Prostate gland (tissue), 2 donors: ENCODE results near the gene PARP9. TPM values are rescaled to one million over a fixed set of nuclear protein-coding genes. Genes with fewer than 3 reads are reported as not detected.

Experiments
- DNase-seq: peaks from one replicate; pipeline ENCODE4 v3.0.0-alpha.2; 2019; ENCODE audit warnings: low spot score
- H3K27ac ChIP-seq, 2 donors: fragments of 200-600 bp; sonication (generic); 2 replicates each; pipeline ENCODE4 v1.5.1; 2017 to 2019
- H3K27me3 ChIP-seq: fragments of 200-600 bp; sonication (generic); replicated peaks from 2 replicates; pipeline ENCODE4 v1.5.1; 2019; ENCODE audit not compliant: insufficient read depth
- H3K36me3 ChIP-seq, 2 donors: fragments of 200-600 bp; sonication (generic); 1 replicate in 1 of 2; 2 replicates in 1 of 2; pipeline versions ENCODE4 v1.5.1 to v1.8.1; 2017 to 2019
- H3K4me1 ChIP-seq: fragments of 200-600 bp; sonication (generic); replicated peaks from 2 replicates; pipeline ENCODE4 v1.5.1; 2019
- H3K4me3 ChIP-seq, 2 donors: fragments of 200-600 bp; sonication (generic); 2 replicates each; pipeline ENCODE4 v1.5.1; 2017 to 2019
- H3K9me3 ChIP-seq: fragments of 200-600 bp; sonication (generic); 2 replicates; pipeline ENCODE4 v1.5.1; 2017
- CTCF ChIP-seq, 4 experiments: fragments of 200-600 bp in 2 of 4; fragments of 450-650 bp in 2 of 4; sonication (generic) in 2 of 4; IDR thresholded peaks; 1 replicate in 3 of 4; 2 replicates in 1 of 4; pipeline ENCODE4 v1.5.1; 2016 to 2019; ENCODE audit warnings: antibody characterized with exemption in 4 of 4, mild to moderate bottlenecking in 2 of 4, moderate library complexity in 2 of 4
- POLR2A ChIP-seq: fragments of 450-650 bp; IDR thresholded peaks from one replicate; pipeline ENCODE4 v1.6.1; 2016; ENCODE audit warnings: antibody characterized with exemption, mild to moderate bottlenecking
- POLR2AphosphoS5 ChIP-seq: sonication (generic); formaldehyde crosslinking; IDR thresholded peaks from one replicate; pipeline ENCODE4 v1.6.1; 2017; ENCODE audit warnings: antibody characterized with exemption
- WGBS: methylation state at CpG from one replicate; pipeline ENCODE4 v1.1.5; 2018; 5-methylcytosine and 5-hydroxymethylcytosine counted together
- intact Hi-C: fragments of 100-400 bp; cut with DNase I; formaldehyde crosslinking; loops from one replicate; pipeline ENCODE4 v1.14.2; 2022
- total RNA-seq, 2 donors: library from RNA; depleted of rRNA; stranded (reverse); fragments of >200 nt; gene quantifications; one replicate each; pipeline ENCODE4 v1.1.0, GENCODE V29; 2016

The PARP9 gene
- total RNA-seq, 2 donors from 2014 or later = 30.4 to 41.7 TPM

- H3K9me3 ChIP-seq = no peaks in the 10 kb centered on the region
- TF ChIP-seq CTCF (IDR thresholded peaks at IDR 0.05) = no peak
- TF ChIP-seq POLR2AphosphoS5 = no peak
- TF ChIP-seq POLR2A = no peak
- H3K4me3 ChIP-seq = no peak overlapping the region
- intact Hi-C loops = no loop called here
- no peaks in the 10 kb centered on the region for H3K36me3 ChIP-seq
- 43% methylated on average over 1 of the region's 1 CpG for WGBS
- no peak for DNase-seq
- no peaks in the 10 kb centered on the region for H3K4me1 ChIP-seq
- H3K27me3 ChIP-seq = no peaks in the 10 kb centered on the region
- H3K27ac ChIP-seq = no peak overlapping the region
Measured at GRCh38 chr3:122498152-122498551, 65.9 kb downstream of the PARP9 start.

- 37% methylated on average over 1 of the region's 1 CpG for WGBS
- Histone ChIP-seq H3K9me3 (no peaks in the 10 kb centered on the region), H3K4me3 (no peak overlapping the region), H3K4me1 (no peaks in the 10 kb centered on the region), H3K36me3 (no peaks in the 10 kb centered on the region), H3K27ac (no peak overlapping the region), H3K27me3 (no peaks in the 10 kb centered on the region)
- intact Hi-C loops = no loop called here
- TF ChIP-seq POLR2A = no peak
- TF ChIP-seq POLR2AphosphoS5 = no peak
- no peak for TF ChIP-seq CTCF (IDR thresholded peaks at IDR 0.05)
- no peak for DNase-seq
Measured at GRCh38 chr3:122497425-122497824, 66.7 kb downstream of the PARP9 start.

GRCh38 chr3:122496508-122496907 lies 67.6 kb downstream of the PARP9 start:
- no peak for DNase-seq
- Histone ChIP-seq H3K27me3 (no peaks in the 10 kb centered on the region), H3K4me3 (no peak overlapping the region), H3K27ac (no peak overlapping the region), H3K4me1 (no peaks in the 10 kb centered on the region), H3K9me3 (no peaks in the 10 kb centered on the region), H3K36me3 (no peaks in the 10 kb centered on the region)
- intact Hi-C loops = no loop called here
- WGBS = 78% methylated on average over 2 of the region's 2 CpGs
- no peak for TF ChIP-seq POLR2A
- no peak for TF ChIP-seq POLR2AphosphoS5
- TF ChIP-seq CTCF (IDR thresholded peaks at IDR 0.05) = no peak

- intact Hi-C loops = no loop called here
- no peaks in the 10 kb centered on the region for H3K36me3 ChIP-seq
- no peak for TF ChIP-seq POLR2A
- TF ChIP-seq POLR2AphosphoS5 = no peak
- no peak for TF ChIP-seq CTCF (IDR thresholded peaks at IDR 0.05)
- H3K27me3 ChIP-seq = no peaks in the 10 kb centered on the region
- H3K4me3 ChIP-seq = no peak overlapping the region
- DNase-seq = no peak
- H3K27ac ChIP-seq = no peak overlapping the region
- H3K9me3 ChIP-seq = no peaks in the 10 kb centered on the region
- no peaks in the 10 kb centered on the region for H3K4me1 ChIP-seq
- WGBS = 89% methylated on average over 3 of the region's 3 CpGs
Measured at GRCh38 chr3:122493296-122493695, 70.8 kb downstream of the PARP9 start.

- Histone ChIP-seq H3K36me3 (no peaks in the 10 kb centered on the region), H3K4me1 (no peaks in the 10 kb centered on the region), H3K27me3 (no peaks in the 10 kb centered on the region), H3K9me3 (no peaks in the 10 kb centered on the region), H3K4me3 (no peak overlapping the region), H3K27ac (no peak overlapping the region)
- 63% methylated on average over 7 of the region's 7 CpGs for WGBS
- TF ChIP-seq CTCF (IDR thresholded peaks at IDR 0.05) = no peak
- no peak for TF ChIP-seq POLR2A
- TF ChIP-seq POLR2AphosphoS5 = no peak
- intact Hi-C loops = no loop called here
- no peak for DNase-seq
Measured at GRCh38 chr3:122488262-122488973, 75.7 kb downstream of the PARP9 start.
